ENCODE results near the gene STXBP6.

GRCh38 chr14:25052385-25052784 is 2.4 kb upstream of the STXBP6 start:
- no peak for TF ChIP-seq NCOR1 (IDR thresholded peaks at IDR 0.05; ENCODE audit: borderline replicate concordance, low read length)
- TF ChIP-seq PRMT3 (CRISPR knock-in tag; IDR thresholded peaks at IDR 0.05; ENCODE audit: borderline replicate concordance, low read depth): no peak
- TF ChIP-seq MYC (CRISPR knock-in tag; IDR thresholded peaks at IDR 0.05; ENCODE audit: borderline replicate concordance): no peak
- no peak for TF ChIP-seq ZNF672 (CRISPR knock-in tag; IDR thresholded peaks at IDR 0.05)
- TF ChIP-seq ZBTB34 (CRISPR knock-in tag; IDR thresholded peaks at IDR 0.05): no peak
- TF ChIP-seq BCL3 (CRISPR knock-in tag; IDR thresholded peaks at IDR 0.05): no peak

All from HepG2 (cell line).